ENCODE results near the gene NR2F6. TPM values are rescaled to one million over a fixed set of nuclear protein-coding genes. Genes with fewer than 3 reads are reported as not detected.
A peak's percentile ranks its signal among the peaks of the same experiment; 100 is the strongest.

NR2F6 gene
- total RNA-seq, 1 donor from 2014 or later: 41.3 TPM

GRCh38 chr19:17243211-17243829 is 2.4 kb downstream of the NR2F6 start:
- Histone ChIP-seq H3K36me3 (peaks cover 0 to 11% of the 10 kb centered on the region in 2 donors), H3K27me3 (no peaks in the 10 kb centered on the region), H3K27ac (peak overlapping the region; percentile 85), H3K9me3 (no peaks in the 10 kb centered on the region), H3K4me1 (peaks cover 54% of the 10 kb centered on the region), H3K4me3 (peak overlapping the region; percentile 81)
- intact Hi-C loops (cut with DNase I): no loop called here
- DNase-seq (ENCODE audit: extremely low spot score in 2 of 2): no peak
- TF ChIP-seq POLR2AphosphoS5 (IDR thresholded peaks at IDR 0.05; ENCODE audit: insufficient read depth in 1 of 2, low read depth in 1 of 2) (no peak), CTCF (IDR thresholded peaks at IDR 0.05) (no peak), POLR2A (IDR thresholded peaks at IDR 0.05) (no peak)

GRCh38 chr19:17242431-17243208 is 3.1 kb downstream of the NR2F6 start:
- H3K4me3 ChIP-seq: no peak overlapping the region
- H3K4me1 ChIP-seq: peaks cover 47% of the 10 kb centered on the region
- peak overlapping the region; percentile 85 for H3K27ac ChIP-seq
- no peaks in the 10 kb centered on the region for H3K27me3 ChIP-seq
- no peaks in the 10 kb centered on the region for H3K9me3 ChIP-seq
- intact Hi-C loops (cut with DNase I): no loop called here
- peaks cover 0 to 15% of the 10 kb centered on the region in 2 donors for H3K36me3 ChIP-seq
- TF ChIP-seq POLR2A (IDR thresholded peaks at IDR 0.05) (no peak), POLR2AphosphoS5 (IDR thresholded peaks at IDR 0.05; ENCODE audit: insufficient read depth in 1 of 2, low read depth in 1 of 2) (no peak), CTCF (IDR thresholded peaks at IDR 0.05) (no peak)
- DNase-seq (ENCODE audit: extremely low spot score in 2 of 2): no peak

DNA sequence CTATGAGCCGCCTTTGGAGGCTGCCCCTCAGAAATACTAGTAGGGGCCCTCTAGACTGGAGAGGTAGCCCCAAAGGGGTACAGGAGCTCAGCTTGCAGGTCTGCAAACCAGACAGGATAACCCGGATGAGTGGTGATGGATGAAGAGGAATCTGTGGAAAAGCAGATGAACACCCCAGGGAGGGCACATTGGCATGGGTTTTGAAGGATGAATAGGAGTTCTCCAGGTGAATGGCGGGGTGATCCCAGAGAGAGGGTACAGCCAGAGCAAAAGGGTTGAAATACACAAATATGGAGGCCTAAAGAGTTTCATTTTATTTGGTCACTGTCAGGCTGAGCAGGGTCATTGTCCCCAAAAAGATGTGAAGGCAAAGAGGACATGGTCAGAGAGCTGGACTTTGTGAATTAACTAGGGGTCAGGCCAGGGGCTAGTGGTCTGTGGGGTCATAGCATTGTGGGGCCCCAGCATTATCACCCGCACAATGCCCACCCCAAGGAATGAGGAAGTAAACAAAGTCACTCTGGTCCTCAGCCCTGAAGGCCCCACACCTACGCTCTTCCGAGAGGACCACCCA is 4.8 kb downstream of the NR2F6 start:
- Histone ChIP-seq H3K4me1 (peaks cover 49% of the 10 kb centered on the region), H3K36me3 (peaks cover 0 to 15% of the 10 kb centered on the region in 2 donors), H3K4me3 (no peak overlapping the region), H3K27ac (no peak overlapping the region), H3K27me3 (no peaks in the 10 kb centered on the region), H3K9me3 (no peaks in the 10 kb centered on the region)
- intact Hi-C loops (cut with DNase I): no loop called here
- no peak for TF ChIP-seq POLR2A (IDR thresholded peaks at IDR 0.05)
- TF ChIP-seq POLR2AphosphoS5 (IDR thresholded peaks at IDR 0.05; ENCODE audit: insufficient read depth in 1 of 2, low read depth in 1 of 2): no peak
- TF ChIP-seq CTCF (IDR thresholded peaks at IDR 0.05): no peak
- no peak for DNase-seq (ENCODE audit: extremely low spot score in 2 of 2)

- intact Hi-C loops (cut with DNase I): no loop called here
- TF ChIP-seq CTCF (IDR thresholded peaks at IDR 0.05) (no peak), POLR2AphosphoS5 (IDR thresholded peaks at IDR 0.05; ENCODE audit: insufficient read depth in 1 of 2, low read depth in 1 of 2) (no peak), POLR2A (IDR thresholded peaks at IDR 0.05) (no peak)
- Histone ChIP-seq H3K36me3 (peaks cover 0 to 15% of the 10 kb centered on the region in 2 donors), H3K27ac (no peak overlapping the region), H3K9me3 (no peaks in the 10 kb centered on the region), H3K4me1 (peaks cover 55% of the 10 kb centered on the region), H3K4me3 (no peak overlapping the region), H3K27me3 (no peaks in the 10 kb centered on the region)
- DNase-seq (ENCODE audit: extremely low spot score in 2 of 2): no peak
Observed at GRCh38 chr19:17240062-17240752, 5.5 kb downstream of the NR2F6 start.
